AG04450 (cell line): ENCODE results near the gene SPIN2A. TPM values are rescaled to one million over a fixed set of nuclear protein-coding genes. Genes with fewer than 3 reads are reported as not detected.
"Not testable (repeated sequence)": the region's sequence is repeated elsewhere in the genome, so short reads cannot be mapped to it uniquely, and the experiment has no call there.

Experiments used
- CTCF ChIA-PET: fragments of 300-600, 350-600 bp; formaldehyde crosslinking; extraction: SDS; loops from one replicate; lab custom pipeline; 2022; ENCODE audit warnings: antibody characterized with exemption, inconsistent platforms; lab: Charles Lee
- POLR2A ChIA-PET: fragments of 350-600 bp; formaldehyde crosslinking; extraction: SDS; loops from one replicate; lab custom pipeline; 2021; ENCODE audit warnings: antibody characterized with exemption, inconsistent platforms; lab: Yijun Ruan, JAX
- DNase-seq: peaks from one replicate; pipeline ENCODE4 v3.0.0-alpha.2; 2011; ENCODE audit warnings: low read depth, low spot score
- H3K27ac ChIP-seq: one replicate; pipeline ENCODE4 v1.5.1; 2012; ENCODE audit warnings: low read depth, low read length, control low read depth
- H3K27me3 ChIP-seq: one replicate; pipeline ENCODE4 v1.6.0; 2012; ENCODE audit warnings: low read length; ENCODE audit not compliant: control insufficient read depth, insufficient read depth
- H3K4me3 ChIP-seq: 2 replicates; pipeline ENCODE4 v1.5.1; 2011; ENCODE audit warnings: mild to moderate bottlenecking, low read depth, low read length, control low read depth
- H3K9me3 ChIP-seq: 2 replicates; pipeline ENCODE4 v1.5.1; 2012; ENCODE audit warnings: low read length; ENCODE audit not compliant: control insufficient read depth, insufficient read depth
- polyA plus RNA-seq: library from polyadenylated mRNA; depleted of rRNA; stranded (reverse); fragments of >200 nt; gene quantifications from 2 replicates; pipeline ENCODE4 v1.2.3, GENCODE V29; 2011; rRNA removed
- TF ChIP-seq, protein P1 (sequence below): IDR thresholded peaks from 2 replicates; pipeline ENCODE4 v1.5.1; 2011; ENCODE audit warnings: low read depth, low read length, control low read depth, inconsistent platforms

SPIN2A gene
- polyA plus RNA-seq, 1 experiment: 1.0 TPM

DNA sequence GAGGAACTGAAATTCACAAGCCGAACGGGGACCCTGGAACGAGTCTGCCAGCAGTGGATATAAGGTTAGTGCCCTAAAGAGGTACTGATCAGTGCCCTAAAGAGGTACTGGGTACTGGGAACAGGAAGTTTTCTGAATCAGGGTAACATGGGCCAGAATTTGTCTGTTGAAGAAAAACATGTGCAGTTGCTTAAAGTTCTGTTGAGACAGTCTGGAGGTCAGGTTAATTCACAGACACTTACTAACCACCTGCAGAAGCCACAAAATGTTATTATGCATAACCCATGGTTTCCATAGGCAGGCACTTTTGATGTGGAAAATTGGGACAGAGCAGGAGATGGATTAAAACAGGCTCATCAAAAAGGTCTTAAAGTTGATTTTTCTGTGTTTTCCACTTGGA lies 33.7 kb downstream of the SPIN2A start:
- DNase-seq: no peak
- no peaks in the 10 kb centered on the region for H3K9me3 ChIP-seq
- POLR2A ChIA-PET: no interaction called here
- no peak overlapping the region for H3K27ac ChIP-seq
- no peak overlapping the region for H3K4me3 ChIP-seq
- TF ChIP-seq, protein P1, sequence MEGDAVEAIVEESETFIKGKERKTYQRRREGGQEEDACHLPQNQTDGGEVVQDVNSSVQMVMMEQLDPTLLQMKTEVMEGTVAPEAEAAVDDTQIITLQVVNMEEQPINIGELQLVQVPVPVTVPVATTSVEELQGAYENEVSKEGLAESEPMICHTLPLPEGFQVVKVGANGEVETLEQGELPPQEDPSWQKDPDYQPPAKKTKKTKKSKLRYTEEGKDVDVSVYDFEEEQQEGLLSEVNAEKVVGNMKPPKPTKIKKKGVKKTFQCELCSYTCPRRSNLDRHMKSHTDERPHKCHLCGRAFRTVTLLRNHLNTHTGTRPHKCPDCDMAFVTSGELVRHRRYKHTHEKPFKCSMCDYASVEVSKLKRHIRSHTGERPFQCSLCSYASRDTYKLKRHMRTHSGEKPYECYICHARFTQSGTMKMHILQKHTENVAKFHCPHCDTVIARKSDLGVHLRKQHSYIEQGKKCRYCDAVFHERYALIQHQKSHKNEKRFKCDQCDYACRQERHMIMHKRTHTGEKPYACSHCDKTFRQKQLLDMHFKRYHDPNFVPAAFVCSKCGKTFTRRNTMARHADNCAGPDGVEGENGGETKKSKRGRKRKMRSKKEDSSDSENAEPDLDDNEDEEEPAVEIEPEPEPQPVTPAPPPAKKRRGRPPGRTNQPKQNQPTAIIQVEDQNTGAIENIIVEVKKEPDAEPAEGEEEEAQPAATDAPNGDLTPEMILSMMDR: no peak
- CTCF ChIA-PET: no interaction called here
- no peaks in the 10 kb centered on the region for H3K27me3 ChIP-seq

DNA sequence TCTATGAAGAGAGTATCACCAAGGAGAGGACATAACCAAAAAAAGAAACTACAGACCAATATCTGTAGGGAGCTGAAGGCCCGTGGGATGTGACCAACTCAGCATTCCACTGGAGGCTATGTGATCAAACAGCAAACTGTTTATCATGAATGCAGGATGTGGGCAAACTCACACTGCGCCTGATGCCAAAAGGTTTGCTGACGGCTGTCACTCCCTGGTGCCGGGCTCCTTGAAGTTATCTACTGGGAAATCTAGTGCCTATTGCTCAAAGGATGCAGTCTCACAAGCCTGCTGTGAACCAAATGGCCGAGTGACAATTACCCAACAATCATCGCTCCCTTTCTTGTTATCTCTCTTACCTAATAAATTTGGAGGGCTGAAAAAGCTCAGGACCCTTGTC lies 34.3 kb downstream of the SPIN2A start:
- DNase-seq, POLR2A ChIA-PET, CTCF ChIA-PET, H3K27ac ChIP-seq, H3K4me3 ChIP-seq, H3K9me3 ChIP-seq, H3K27me3 ChIP-seq: not testable (repeated sequence)

Other genes with a start within 250 kb of the SPIN2A start
- gene SPIN3, start 141.9 kb downstream of the SPIN2A start, polyA plus RNA-seq: 6.3 and 8.9 TPM in 2 replicates
- gene SPIN2B, start 15.8 kb downstream of the SPIN2A start, polyA plus RNA-seq: 9.7 and 11.0 TPM in 2 replicates
- gene FAAH2, start 149.3 kb upstream of the SPIN2A start, polyA plus RNA-seq: 0.53 TPM in 1 of 2 replicates, not detected in the other